HCT116 (cell line): ENCODE measurements around the gene TENM4. TPM values are rescaled to one million over a fixed set of nuclear protein-coding genes. Genes with fewer than 3 reads are reported as not detected.

Experiments
- ATAC-seq: fragments of 200-7000 bp; cut with Tn5 transposase; 2 replicates; pipeline ENCODE4 v1.9.1; 2020; ENCODE audit warnings: mild to moderate bottlenecking, moderate library complexity
- BruUV-seq: library from RNA; stranded (reverse); fragments of 400-500 nt; replicated peaks from 2 replicates; lab custom pipeline; 2021; lab: Mats Ljungman, UMichigan
- CTCF ChIA-PET: fragments of 300-600 bp; sonication (Branson Sonifier 250); formaldehyde crosslinking; loops from one replicate; lab custom pipeline; 2021; ENCODE audit warnings: antibody characterized with exemption; lab: Charles Lee
- POLR2A ChIA-PET: fragments of 300-600, 350-600 bp; sonication (Branson Sonifier 250); formaldehyde crosslinking; loops from one replicate; lab custom pipeline; 2021; ENCODE audit warnings: antibody characterized with exemption; lab: Charles Lee
- RAD21 ChIA-PET, 2 experiments: fragments of 300-600 bp; sonication (Branson Sonifier 250); formaldehyde crosslinking; loops; one replicate each; lab custom pipeline; 2023; ENCODE audit warnings: low total read pairs in 2 of 2; ENCODE audit not compliant: uncharacterized antibody in 2 of 2, unreplicated experiment in 2 of 2, low non-redundant PET in 1 of 2; lab: Charles Lee
- DNase-seq: peaks from one replicate; pipeline ENCODE4 v3.0.0-alpha.2; 2010; ENCODE audit warnings: low read depth, low spot score
- H2AFZ ChIP-seq: fragments of 200-600 bp; shearing (Covaris generic), sonication (generic); 2 replicates; pipeline ENCODE4 v1.6.1; 2017; ENCODE audit warnings: low read depth, mixed run types, mixed read lengths, antibody characterized with exemption, low read length; ENCODE audit not compliant: poor library complexity, severe bottlenecking
- H3K27ac ChIP-seq: 2 replicates; pipeline ENCODE4 v1.5.1; 2012; ENCODE audit warnings: low read depth, low read length
- H3K27me3 ChIP-seq: fragments of 200-600 bp; sonication (generic); 2 replicates; pipeline ENCODE4 v1.6.1; 2016; ENCODE audit warnings: mixed run types, low read length, mixed read lengths; ENCODE audit not compliant: insufficient read depth
- H3K36me3 ChIP-seq, 2 experiments: fragments of 200-500 bp in 1 of 2; fragments of 200-600 bp in 1 of 2; sonication (Bioruptor generic) in 1 of 2; sonication (generic) in 1 of 2; 2 replicates each; pipeline versions ENCODE4 v1.5.1 to v1.6.1; 2014 to 2016; ENCODE audit warnings: low read length in 2 of 2, inconsistent platforms in 1 of 2, mixed read lengths in 1 of 2, mixed run types in 1 of 2; ENCODE audit not compliant: insufficient read depth in 2 of 2, control insufficient read depth in 1 of 2
- H3K4me1 ChIP-seq, 2 experiments: fragments of 200-600 bp in 1 of 2; sonication (generic) in 1 of 2; 2 replicates each; pipeline versions ENCODE4 v1.5.1 to v1.6.1; 2012 to 2017; ENCODE audit warnings: low read length in 2 of 2, inconsistent platforms in 1 of 2, mild to moderate bottlenecking in 1 of 2, mixed read lengths in 1 of 2, mixed run types in 1 of 2, moderate library complexity in 1 of 2; ENCODE audit not compliant: insufficient read depth in 2 of 2, control insufficient read depth in 1 of 2
- H3K4me2 ChIP-seq: fragments of 200-600 bp; sonication (generic); 2 replicates; pipeline ENCODE4 v1.6.1; 2017; ENCODE audit warnings: mixed run types, low read length, mixed read lengths
- H3K4me3 ChIP-seq, 2 experiments: fragments of 200-600 bp in 1 of 2; sonication (generic) in 1 of 2; replicated peaks in 1 of 2; 2 replicates each; pipeline ENCODE4 v1.5.1; 2011 to 2016; ENCODE audit warnings: low read length in 2 of 2, control low read depth in 1 of 2, low read depth in 1 of 2, mild to moderate bottlenecking in 1 of 2, mixed read lengths in 1 of 2, mixed run types in 1 of 2
- H3K79me2 ChIP-seq: fragments of 200-600 bp; sonication (generic); 2 replicates; pipeline ENCODE4 v1.6.1; 2017; ENCODE audit warnings: mild to moderate bottlenecking, mixed run types, low read length, moderate library complexity, mixed read lengths; ENCODE audit not compliant: insufficient read depth
- H3K9ac ChIP-seq: fragments of 200-600 bp; sonication (generic); 2 replicates; pipeline ENCODE4 v1.6.1; 2016; ENCODE audit warnings: low read length, mixed read lengths
- H3K9me2 ChIP-seq: fragments of 200-600 bp; sonication (generic), shearing (Covaris generic); 2 replicates; pipeline ENCODE4 v1.6.1; 2017; ENCODE audit warnings: mixed run types, mild to moderate bottlenecking, moderate library complexity; ENCODE audit not compliant: insufficient read depth
- H3K9me3 ChIP-seq, 2 experiments: fragments of 200-500 bp in 1 of 2; fragments of 200-600 bp in 1 of 2; sonication (Bioruptor generic) in 1 of 2; sonication (generic) in 1 of 2; 2 replicates each; pipeline ENCODE4 v1.6.1; 2014 to 2017; ENCODE audit warnings: low read length in 2 of 2, mixed read lengths in 2 of 2, inconsistent platforms in 1 of 2, low read depth in 1 of 2, mild to moderate bottlenecking in 1 of 2, mixed run types in 1 of 2, moderate library complexity in 1 of 2; ENCODE audit not compliant: control insufficient read depth in 1 of 2, insufficient read depth in 1 of 2
- H4K20me1 ChIP-seq: fragments of 200-600 bp; sonication (generic), shearing (Covaris generic); 2 replicates; pipeline ENCODE4 v1.6.1; 2017; ENCODE audit warnings: mixed run types, mild to moderate bottlenecking, moderate library complexity; ENCODE audit not compliant: insufficient read depth
- ATF3 ChIP-seq: IDR thresholded peaks from 2 replicates; pipeline ENCODE4 v1.6.1; 2012
- CBX3 ChIP-seq: IDR thresholded peaks from 2 replicates; pipeline ENCODE4 v1.6.1; 2012; ENCODE audit warnings: low read depth
- CEBPB ChIP-seq: IDR thresholded peaks from 2 replicates; pipeline ENCODE4 v1.6.1; 2012; ENCODE audit warnings: low read depth
- CTCF ChIP-seq, 3 experiments: fragments of 200-600 bp in 1 of 3; sonication (generic) in 1 of 3; IDR thresholded peaks in 2 of 3; conservative IDR thresholded peaks in 1 of 3; 2 replicates each; pipeline ENCODE4 v1.5.1; 2012 to 2017; ENCODE audit warnings: low read depth in 2 of 3, low read length in 2 of 3, antibody characterized with exemption in 1 of 3, borderline replicate concordance in 1 of 3, control low read depth in 1 of 3, mild to moderate bottlenecking in 1 of 3, mixed read lengths in 1 of 3, mixed run types in 1 of 3, moderate library complexity in 1 of 3; ENCODE audit not compliant: insufficient read depth in 1 of 3
- EGR1 ChIP-seq: IDR thresholded peaks from 2 replicates; pipeline ENCODE4 v1.6.1; 2012; ENCODE audit warnings: low read depth
- ELF1 ChIP-seq: IDR thresholded peaks from 2 replicates; pipeline ENCODE4 v1.6.1; 2012; ENCODE audit warnings: low read depth, borderline replicate concordance
- EZH2 ChIP-seq: fragments of 200-600 bp; sonication (generic); IDR thresholded peaks from 2 replicates; pipeline ENCODE4 v1.6.1; 2017; ENCODE audit warnings: antibody characterized with exemption, mixed run types
- EZH2phosphoT487 ChIP-seq: fragments of 200-600 bp; IDR thresholded peaks from 2 replicates; pipeline ENCODE4 v1.6.1; 2018; ENCODE audit warnings: antibody characterized with exemption, borderline replicate concordance
- FOSL1 ChIP-seq: IDR thresholded peaks from 2 replicates; pipeline ENCODE4 v1.6.1; 2012; ENCODE audit warnings: low read depth
- JUND ChIP-seq: IDR thresholded peaks from 2 replicates; pipeline ENCODE4 v1.6.1; 2012
- MAX ChIP-seq: IDR thresholded peaks from 2 replicates; pipeline ENCODE4 v1.6.1; 2012
- POLR2A ChIP-seq: IDR thresholded peaks from 2 replicates; pipeline ENCODE4 v1.7.0; 2011; ENCODE audit warnings: borderline replicate concordance; ENCODE audit not compliant: insufficient read depth, insufficient read length; ENCODE audit errors: extremely low read depth
- POLR2AphosphoS5 ChIP-seq: IDR thresholded peaks from 2 replicates; pipeline ENCODE4 v1.6.1; 2011; ENCODE audit warnings: mild to moderate bottlenecking, low read depth, low read length, moderate library complexity
- SP1 ChIP-seq: IDR thresholded peaks from 2 replicates; pipeline ENCODE4 v1.6.1; 2012; ENCODE audit warnings: low read depth
- SRF ChIP-seq: IDR thresholded peaks from 2 replicates; pipeline ENCODE4 v1.6.1; 2012; ENCODE audit warnings: low read depth
- YY1 ChIP-seq: IDR thresholded peaks from 2 replicates; pipeline ENCODE4 v1.6.1; 2011; ENCODE audit warnings: low read length, low read depth, moderate library complexity, mild to moderate bottlenecking; ENCODE audit not compliant: insufficient replicate concordance; ENCODE audit errors: extremely low read depth
- ZBTB33 ChIP-seq: IDR thresholded peaks from 2 replicates; pipeline ENCODE4 v1.6.1; 2011; ENCODE audit warnings: mild to moderate bottlenecking, low read length, moderate library complexity; ENCODE audit not compliant: insufficient replicate concordance; ENCODE audit errors: extremely low read depth
- ZFX ChIP-seq: fragments of 450-650 bp; IDR thresholded peaks from 2 replicates; pipeline ENCODE4 v1.6.1; 2017
- ZNF274 ChIP-seq: fragments of 200-500 bp; sonication (Bioruptor generic); IDR thresholded peaks from 2 replicates; pipeline ENCODE4 v1.6.1; 2014; ENCODE audit warnings: mild to moderate bottlenecking, low read depth, low read length, inconsistent platforms
- intact Hi-C: fragments of 100-400 bp; cut with micrococcal nuclease; formaldehyde crosslinking; loops from 2 replicates; pipeline ENCODE4 v1.10.0; 2022
- total RNA-seq: library from RNA; stranded (reverse); gene quantifications from one replicate; pipeline ENCODE4 v1.2.1, GENCODE V29; 2021; ENCODE audit not compliant: unreplicated experiment

TENM4 gene
- total RNA-seq, 1 experiment from 2014 or later: 0.05 TPM

GRCh38 chr11:79276736-79277325 lies 164.0 kb downstream of the TENM4 start:
- ChIA-PET CTCF (no interaction called here), POLR2A (no interaction called here), RAD21 (no interaction called here)
- Histone ChIP-seq H3K9ac (no peak overlapping the region), H3K4me2 (no peak overlapping the region), H3K79me2 (no peaks in the 10 kb centered on the region), H3K27ac (no peak overlapping the region), H3K9me2 (no peaks in the 10 kb centered on the region), H3K4me1 (no peaks in the 10 kb centered on the region), H3K4me3 (no peak overlapping the region), H3K27me3 (peaks cover 5% of the 10 kb centered on the region; the same call in 1 of the 2 replicates), H3K9me3 (no peaks in the 10 kb centered on the region), H3K36me3 (no peaks in the 10 kb centered on the region), H2AFZ (no peak overlapping the region), H4K20me1 (no peaks in the 10 kb centered on the region)
- DNase-seq: no peak
- intact Hi-C loops: no loop called here
- ATAC-seq: no peak
- TF ChIP-seq MAX (no peak), ZBTB33 (no peak), SRF (no peak), EZH2phosphoT487 (no peak), JUND (no peak), CBX3 (no peak), POLR2AphosphoS5 (no peak), CEBPB (no peak), POLR2A (no peak), ELF1 (no peak), EZH2 (no peak), EGR1 (no peak), YY1 (no peak), ZFX (no peak), CTCF (IDR thresholded peaks at IDR 0.05 in 2 of 3, conservative IDR thresholded peaks at IDR 0.05 in 1 of 3; ENCODE audit: borderline replicate concordance in 1 of 3, insufficient read depth in 1 of 3, low read depth in 2 of 3, low read length in 2 of 3) (no peak), FOSL1 (no peak), SP1 (no peak), ATF3 (no peak), ZNF274 (no peak)
- BruUV-seq: no TSS peak
